Middle frontal gyrus (tissue), 1 donor: ENCODE results near the gene ZC3H6.

ENCODE experiments used
- DNase-seq: peaks from one replicate; pipeline ENCODE4 v3.0.0-alpha.2; 2015; ENCODE audit warnings: low spot score; ENCODE audit errors: extremely low spot score

The ZC3H6 gene, protein sequence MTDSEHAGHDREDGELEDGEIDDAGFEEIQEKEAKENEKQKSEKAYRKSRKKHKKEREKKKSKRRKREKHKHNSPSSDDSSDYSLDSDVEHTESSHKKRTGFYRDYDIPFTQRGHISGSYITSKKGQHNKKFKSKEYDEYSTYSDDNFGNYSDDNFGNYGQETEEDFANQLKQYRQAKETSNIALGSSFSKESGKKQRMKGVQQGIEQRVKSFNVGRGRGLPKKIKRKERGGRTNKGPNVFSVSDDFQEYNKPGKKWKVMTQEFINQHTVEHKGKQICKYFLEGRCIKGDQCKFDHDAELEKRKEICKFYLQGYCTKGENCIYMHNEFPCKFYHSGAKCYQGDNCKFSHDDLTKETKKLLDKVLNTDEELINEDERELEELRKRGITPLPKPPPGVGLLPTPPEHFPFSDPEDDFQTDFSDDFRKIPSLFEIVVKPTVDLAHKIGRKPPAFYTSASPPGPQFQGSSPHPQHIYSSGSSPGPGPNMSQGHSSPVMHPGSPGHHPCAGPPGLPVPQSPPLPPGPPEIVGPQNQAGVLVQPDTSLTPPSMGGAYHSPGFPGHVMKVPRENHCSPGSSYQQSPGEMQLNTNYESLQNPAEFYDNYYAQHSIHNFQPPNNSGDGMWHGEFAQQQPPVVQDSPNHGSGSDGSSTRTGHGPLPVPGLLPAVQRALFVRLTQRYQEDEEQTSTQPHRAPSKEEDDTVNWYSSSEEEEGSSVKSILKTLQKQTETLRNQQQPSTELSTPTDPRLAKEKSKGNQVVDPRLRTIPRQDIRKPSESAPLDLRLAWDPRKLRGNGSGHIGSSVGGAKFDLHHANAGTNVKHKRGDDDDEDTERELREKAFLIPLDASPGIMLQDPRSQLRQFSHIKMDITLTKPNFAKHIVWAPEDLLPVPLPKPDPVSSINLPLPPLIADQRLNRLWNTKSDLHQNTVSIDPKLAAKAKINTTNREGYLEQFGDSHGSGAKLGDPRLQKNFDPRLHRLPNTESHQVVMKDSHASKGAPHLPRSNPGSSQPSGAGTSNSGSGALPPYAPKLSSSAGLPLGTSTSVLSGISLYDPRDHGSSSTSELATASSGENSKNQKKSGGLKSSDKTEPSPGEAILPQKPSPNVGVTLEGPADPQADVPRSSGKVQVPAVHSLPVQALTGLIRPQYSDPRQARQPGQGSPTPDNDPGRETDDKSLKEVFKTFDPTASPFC

DNA sequence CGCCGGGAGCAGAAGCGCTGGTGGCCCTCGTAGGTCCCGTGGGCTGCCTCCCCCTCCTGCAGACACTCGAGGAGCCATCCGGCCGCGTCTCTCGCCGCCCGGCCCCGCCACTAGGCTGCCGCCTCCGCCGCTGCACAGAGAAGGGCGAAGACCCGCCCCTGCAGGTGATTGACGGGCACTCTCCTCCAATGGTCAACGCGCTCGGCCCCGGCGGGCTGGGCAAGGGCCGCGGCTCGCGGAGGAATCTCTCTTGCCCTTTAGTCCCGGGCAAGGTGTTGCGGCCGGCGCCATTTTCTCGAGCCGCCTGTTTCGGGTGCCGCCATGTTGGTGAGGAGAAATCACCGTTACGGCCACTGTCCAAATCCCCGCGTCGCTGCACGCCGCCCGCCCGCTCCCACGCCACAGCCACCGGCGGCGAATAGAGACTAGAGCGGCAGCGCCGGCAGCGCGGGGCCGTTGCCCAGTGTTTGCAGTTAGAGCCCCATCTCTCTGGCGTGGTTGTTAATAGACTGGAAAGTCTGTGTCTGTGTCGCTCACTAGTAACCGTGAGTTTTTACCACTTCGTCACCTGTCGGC is at the start of gene ZC3H6:
Gene ZC3H6 (plus strand): TSS at position 287 of the 576 bp plus-strand sequence. CDS start 398 bp downstream, outside the sequence.
- peak; percentile 97 for DNase-seq

- no peak for DNase-seq
Measured at GRCh38 chr2:112229348-112229747, 46.0 kb upstream of the ZC3H6 start.

DNA sequence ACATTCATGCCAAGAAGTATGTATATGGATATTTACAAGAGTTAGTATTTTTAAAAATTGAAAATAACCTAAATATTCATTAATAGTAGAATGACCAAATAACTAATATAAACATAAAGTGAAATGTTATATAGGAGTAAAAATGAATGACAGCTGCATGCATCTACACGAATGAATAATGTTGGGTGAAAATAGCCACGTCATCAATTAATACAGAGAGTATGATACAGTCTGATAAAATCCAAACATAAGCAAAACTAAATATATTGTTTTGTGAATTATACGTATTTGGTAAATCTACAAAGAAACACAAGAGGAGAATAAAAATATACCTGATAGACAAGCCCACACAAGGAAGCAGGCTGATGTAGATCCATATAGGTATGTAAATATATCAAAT is 45.0 kb upstream of the ZC3H6 start:
- no peak for DNase-seq

GRCh38 chr2:112239862-112240261 is 35.5 kb upstream of the ZC3H6 start:
- DNase-seq = no peak

- no peak for DNase-seq
Measured at GRCh38 chr2:112242384-112242783, 33.0 kb upstream of the ZC3H6 start.

DNA sequence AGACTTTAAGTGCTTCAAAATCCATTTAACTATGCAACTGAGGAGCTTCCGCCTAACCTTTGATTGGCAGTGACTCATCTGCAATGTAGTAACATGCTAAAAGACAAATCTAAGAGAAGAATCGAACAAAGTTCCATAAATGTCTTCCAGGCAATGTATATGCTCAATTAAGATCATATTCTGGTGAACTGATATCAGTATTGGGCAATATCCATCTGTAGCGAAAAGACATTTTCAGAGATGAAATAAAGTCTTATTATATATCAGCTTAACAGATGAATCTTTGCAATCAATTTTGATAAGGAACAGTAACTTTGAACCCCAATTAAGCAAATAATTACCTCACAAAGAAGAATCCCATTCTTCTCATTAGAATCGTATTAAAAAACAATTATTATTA is 32.2 kb upstream of the ZC3H6 start:
- no peak for DNase-seq

- DNase-seq = no peak
Measured at GRCh38 chr2:112244854-112245253, 30.5 kb upstream of the ZC3H6 start.

- no peak for DNase-seq
Measured at GRCh38 chr2:112251271-112251670, 24.1 kb upstream of the ZC3H6 start.

- DNase-seq = no peak
Measured at GRCh38 chr2:112253261-112253815, 22.1 kb upstream of the ZC3H6 start.

GRCh38 chr2:112254466-112255240 is 20.7 kb upstream of the ZC3H6 start, which contains the start of gene ZC3H8:
TSS of gene ZC3H8 (minus strand) at chr2:112255042. CDS start at chr2:112254981, 61 bp downstream.
- DNase-seq = peak; percentile 88

DNA sequence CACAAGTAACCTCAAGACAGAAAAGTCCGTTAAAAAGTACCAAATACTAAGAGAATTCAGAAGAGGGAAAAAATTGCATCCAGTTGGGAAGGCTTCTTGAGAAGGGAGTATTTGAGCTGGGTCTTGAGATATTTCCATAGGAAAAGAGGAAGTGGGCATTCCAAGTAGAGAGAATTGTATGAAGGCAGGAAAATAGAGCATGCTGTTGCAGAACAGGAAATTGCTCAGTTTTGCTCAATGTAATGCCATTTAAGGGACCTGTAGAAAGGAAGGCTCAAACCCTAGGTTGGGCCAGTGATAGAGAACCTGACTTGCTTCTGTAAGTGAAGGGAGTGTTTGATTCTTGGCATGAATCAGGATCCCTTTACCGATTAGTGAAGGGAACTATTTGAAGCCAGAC is 19.5 kb upstream of the ZC3H6 start:
- no peak for DNase-seq

- no peak for DNase-seq
Measured at GRCh38 chr2:112256654-112257053, 18.7 kb upstream of the ZC3H6 start.

DNA sequence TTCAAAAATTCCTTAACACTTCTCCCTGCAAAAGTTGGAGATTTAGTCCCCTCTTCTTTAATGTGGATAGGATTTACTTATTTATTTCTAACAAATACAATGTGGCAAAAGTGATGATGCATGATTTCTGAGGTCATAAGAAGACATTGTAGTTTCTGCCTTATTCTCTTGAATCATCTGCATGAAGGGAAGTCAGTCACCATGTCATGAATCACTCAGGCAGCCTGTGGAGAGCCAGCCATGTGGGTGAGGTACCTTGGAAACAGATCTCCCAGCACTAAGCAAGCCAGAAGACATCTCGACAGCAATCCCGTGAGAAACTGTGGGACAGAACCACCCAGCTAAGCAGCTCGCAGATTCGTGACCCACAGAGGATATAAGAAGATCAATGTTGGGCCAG is 17.8 kb upstream of the ZC3H6 start:
- no peak for DNase-seq

DNA sequence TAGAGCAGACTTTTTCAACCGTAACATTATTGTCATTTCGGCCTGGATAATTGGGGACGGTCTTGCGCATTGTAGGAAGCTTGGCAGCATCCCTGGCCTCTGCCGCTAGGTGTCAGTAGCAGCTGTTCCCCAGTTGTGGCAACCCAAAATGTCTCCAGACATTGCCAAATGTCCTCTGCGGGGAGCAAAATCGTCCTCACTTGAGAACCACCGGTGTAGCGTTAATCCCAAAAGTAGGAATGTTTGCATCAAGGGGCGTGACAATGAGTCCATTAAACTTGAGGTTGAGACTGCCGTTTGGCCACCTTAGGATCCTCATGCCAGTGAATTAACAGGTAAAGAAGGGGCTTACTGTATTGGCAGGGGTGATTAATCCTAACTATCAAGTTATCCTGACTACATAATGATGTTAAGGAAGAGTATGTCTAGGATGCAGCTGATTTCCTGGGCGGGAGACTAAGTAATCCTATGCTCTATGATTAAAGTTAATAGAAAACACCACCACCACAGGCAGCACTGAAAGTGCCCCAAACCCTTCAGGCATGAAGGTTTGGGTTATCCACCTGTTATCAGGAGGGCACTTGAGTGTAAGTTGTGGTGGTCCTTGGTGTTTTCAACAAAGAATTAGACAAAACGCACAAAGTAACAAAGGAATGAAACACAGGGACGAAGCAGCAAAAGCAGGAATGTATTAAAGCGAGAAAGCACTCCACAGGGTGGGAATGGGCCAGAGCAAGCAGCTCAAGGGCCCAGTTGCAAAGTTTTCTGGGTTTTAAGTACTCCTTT is 15.7 kb upstream of the ZC3H6 start:
- DNase-seq = no peak

GRCh38 chr2:112260295-112260625 is 15.1 kb upstream of the ZC3H6 start:
- DNase-seq = no peak

DNA sequence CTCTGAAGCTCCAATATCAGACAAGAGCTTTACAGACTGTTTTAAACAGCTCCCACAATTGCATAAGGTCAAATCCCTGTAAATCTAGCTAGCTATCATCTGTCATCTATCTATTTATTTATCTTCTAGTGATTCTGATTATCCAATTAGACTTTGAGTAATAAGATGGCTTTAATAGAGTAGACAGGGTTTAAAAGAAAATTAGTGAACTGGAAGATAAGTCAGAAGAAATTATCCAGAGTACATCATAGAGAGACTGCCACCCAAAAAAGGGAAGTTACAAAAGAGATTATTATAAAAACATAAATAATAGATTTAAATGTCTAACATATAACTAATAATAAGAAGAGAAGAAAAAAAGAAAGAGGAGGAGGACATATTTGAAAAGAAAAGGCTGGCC is 12.5 kb upstream of the ZC3H6 start:
- no peak for DNase-seq

DNA sequence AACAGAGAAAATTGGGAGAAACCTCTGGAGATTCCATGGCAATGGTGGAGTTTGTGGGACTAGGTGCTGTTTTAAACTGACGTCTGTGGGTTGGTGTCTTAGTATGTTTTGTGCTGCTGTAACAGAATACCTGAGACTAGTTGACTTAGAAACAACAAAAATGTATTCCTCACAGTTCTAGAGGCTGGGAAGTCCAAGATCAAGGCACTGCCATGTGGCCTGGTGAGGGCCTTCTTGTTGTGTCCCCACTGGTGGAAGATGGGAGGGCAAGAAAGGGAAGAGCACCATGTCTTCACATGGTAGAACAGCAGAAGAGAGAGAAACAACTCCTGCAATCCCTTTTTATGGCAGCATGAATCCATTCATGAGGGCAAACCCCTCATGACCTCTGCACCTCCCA is 6.8 kb upstream of the ZC3H6 start:
- DNase-seq = no peak

DNA sequence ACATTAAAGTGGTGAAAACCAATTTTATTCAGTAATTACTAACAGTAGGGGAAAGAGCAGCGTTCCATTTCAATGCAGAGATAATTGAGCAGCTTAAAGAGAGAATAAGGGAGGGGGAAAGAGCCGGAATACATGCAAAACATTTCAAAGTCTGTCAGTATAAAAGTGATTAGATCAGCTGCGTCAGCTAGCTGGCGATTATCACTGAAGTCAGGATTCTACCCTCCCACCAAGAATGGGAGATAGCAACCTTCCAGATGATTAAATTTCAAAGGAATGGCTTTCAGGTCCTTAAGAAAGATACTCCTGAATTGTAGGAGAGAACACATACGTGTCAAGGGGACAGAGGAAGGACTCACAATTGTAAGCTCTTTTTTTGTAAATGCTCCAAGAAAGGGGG is 2.7 kb upstream of the ZC3H6 start:
- DNase-seq = no peak

- DNase-seq = no peak
Measured at GRCh38 chr2:112273349-112273748, 2.0 kb upstream of the ZC3H6 start.
